HG03558 (cell line): ENCODE results near the gene CASZ1.

Source experiments
- ATAC-seq: cut with Tn5 transposase; IDR thresholded peaks from one replicate; pipeline ENCODE4 v1.9.1; 2021; ENCODE audit warnings: moderate number of reproducible peaks; ENCODE audit not compliant: unreplicated experiment; ENCODE audit errors: extremely low read depth

CASZ1 gene

DNA sequence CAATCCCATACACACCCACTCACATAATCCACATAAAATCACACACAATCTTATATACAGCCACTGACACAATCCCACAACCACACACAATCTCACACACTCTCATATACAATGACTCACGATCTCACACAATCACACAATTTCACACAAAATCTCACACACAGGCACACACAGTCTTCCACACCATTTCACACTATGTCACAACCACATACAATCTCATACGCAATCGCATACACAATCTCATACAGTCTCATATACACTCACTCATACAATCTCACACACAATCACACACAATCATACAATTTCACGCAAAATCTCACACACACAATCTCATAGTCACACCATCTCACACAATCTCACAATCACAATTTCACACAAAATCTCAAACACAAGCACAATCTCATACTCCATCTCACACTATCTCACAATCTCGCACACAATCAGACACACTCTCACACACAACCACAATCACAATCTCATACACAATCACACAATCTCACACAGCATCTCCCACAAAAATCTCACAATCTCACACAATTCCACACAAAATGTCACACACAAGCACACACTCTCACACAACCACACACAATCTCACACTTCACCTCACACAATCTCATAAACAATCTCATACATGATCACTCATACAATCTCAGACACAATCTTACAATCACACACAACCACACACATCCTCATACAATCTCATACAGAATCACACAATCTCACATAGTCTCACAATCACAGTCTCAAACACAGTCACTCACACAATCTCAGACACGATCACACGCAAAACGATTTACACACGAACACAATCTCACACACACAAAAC is 18.5 kb downstream of the CASZ1 start:
- no peak for ATAC-seq

DNA sequence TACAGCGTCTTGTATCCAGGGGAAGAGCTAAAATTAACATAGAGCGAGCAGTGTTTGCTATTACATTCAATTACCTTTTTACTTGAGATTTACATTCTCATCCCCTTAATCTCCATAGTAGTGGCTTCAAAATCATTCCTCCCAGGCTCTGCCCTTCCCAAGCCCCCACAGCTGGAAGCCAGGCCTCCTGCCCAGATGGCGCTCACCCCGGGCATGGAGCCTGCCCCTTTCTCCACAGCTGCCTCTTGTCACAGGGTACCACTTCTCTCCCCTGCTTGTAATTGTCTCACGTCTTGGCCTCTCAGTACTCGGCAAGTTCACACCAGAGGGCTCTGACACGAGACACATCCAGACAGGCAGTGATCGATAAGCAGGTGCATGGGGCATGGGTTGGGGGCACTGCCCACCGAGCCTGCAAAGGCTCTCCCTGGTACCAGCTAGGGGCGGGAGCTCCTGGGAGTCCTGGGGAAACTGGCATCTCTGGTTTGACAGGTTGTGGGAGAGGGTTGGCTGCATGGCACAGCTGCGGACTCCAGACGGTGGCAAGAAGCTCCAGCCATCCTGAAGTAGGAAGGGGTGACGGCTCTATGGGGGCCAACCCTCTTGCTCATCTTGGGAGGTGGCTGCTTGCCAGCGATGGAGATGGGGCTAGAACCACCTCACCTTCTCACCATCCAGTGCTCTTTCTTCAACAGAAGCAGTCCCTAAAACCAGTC is 20.1 kb downstream of the CASZ1 start:
- no peak for ATAC-seq

DNA sequence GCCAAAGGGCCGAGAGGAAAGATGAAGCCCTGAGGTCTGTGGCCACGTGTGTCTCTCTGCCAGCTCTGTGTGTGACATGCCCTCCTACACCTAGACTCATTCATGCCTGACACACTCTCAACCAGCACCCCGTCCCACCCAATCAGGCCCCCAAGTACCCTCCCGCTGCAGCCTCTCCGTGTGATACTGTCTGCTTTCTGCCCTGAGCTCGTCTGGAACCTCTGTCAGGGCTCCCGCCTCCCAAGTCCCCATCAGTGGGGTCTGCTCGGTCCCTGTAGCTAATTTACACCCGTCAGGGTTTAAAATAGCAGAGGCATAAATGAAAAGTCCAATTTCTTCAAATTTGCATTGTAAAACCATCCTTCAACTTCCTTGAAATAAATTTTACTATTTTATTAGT is 20.7 kb downstream of the CASZ1 start:
- ATAC-seq, result no peak

DNA sequence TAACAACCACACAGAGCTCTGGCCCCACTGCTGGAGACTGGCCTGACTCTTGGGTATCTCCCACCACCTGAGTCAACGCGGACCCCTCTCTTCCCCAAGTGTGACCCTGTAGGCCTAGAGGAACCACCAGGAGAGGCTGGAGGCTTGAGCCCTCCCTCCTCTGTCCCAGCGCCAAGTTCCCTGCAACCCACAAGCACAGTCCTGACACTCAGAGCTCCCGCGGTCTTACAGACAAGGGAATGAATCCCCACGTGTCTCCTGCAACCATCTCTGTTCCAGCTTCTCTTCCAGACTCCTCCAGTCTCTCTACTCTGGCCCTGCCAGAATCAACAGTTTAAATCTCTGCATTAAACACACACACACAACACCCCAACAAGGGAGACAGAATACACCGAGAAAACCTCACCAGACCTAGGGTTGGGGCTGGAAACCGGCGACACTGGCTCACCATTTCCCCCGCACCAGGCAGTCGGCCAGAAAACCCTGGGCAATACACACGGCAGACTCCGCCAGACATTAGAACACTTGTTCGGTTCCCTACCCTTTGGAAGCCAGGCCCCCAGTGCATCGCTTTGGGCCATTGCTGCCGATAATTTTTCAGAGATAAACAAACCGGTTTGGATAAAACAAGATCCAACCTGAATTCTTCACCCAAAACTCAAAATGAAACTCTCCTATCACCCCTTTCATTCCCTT is 21.7 kb downstream of the CASZ1 start:
- ATAC-seq, result no peak

DNA sequence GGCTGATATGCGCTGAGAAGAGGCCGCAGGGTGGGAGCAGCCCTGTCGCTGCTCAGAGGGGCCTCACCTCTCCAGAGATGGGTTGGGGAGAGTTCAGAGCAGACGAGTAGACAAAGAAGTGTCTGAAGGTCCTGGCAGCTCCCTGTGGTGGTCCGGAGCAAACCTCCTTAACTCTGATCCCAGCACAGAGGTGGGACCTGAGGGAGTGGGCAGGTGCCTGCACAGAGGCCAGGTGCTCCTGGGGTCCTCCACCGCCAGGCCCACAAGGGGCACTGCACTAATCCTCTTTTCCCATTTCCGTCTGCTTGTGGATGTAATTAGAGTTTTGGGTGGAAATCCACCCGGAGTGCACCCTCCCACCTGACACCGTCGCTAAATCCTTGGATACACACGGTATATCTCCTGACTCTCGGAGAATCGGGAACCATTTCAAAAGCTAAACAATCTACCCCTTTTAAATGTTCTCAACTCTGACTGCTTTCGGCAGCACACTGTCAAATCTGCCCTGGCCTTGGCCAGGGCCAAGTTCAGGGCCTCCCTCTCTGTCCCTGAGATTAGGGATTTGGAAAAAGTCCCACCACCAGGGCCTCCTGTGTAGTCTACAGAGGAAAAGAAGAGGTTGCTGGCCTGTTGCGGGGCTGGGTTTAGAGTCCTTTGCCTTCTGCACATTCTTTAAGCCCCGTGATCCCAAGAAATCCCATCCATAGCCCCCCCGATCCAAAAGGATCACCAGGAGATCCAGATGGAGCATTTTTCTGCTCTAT is 22.4 kb downstream of the CASZ1 start:
- ATAC-seq, result no peak

DNA sequence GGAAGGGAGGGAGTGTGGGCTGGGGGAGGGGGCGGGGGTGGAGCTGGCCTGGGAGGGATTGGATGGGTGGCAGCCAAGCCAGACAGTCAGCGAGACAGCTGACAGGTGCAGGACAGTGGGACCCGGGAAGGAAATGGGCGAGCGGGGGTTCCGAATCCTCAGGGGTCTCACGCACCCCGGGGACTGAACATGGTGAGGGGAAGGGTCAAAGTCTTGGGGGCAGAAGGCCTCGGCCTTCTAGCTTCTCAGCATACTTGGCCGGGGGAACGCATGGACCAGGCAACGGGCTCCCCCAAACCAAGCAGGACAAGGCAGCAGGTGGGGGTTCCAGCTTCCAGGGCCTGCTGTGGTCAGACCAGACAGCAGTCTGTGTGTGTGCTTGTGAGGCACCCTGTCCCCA is 23.1 kb downstream of the CASZ1 start:
- no peak for ATAC-seq

DNA sequence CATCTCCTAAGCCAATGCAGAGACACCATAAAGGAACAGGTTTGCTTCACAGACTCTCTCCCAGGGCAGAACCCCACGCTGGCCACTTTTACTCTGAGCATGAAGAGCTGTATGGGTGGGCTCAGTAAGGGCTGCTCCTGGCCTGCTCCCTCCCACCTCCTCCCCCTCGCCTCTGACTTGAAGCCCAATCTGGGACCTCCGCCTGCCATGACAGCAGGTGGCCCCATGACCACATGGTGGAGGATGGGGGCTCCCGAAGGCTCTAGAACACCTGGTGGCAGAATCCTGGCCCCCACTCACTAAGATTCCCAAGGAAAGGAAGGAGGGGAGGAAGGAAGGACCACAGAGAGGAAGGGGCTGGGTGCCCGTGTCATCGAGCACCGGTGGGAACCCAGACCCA is 23.7 kb downstream of the CASZ1 start:
- ATAC-seq, result no peak

DNA sequence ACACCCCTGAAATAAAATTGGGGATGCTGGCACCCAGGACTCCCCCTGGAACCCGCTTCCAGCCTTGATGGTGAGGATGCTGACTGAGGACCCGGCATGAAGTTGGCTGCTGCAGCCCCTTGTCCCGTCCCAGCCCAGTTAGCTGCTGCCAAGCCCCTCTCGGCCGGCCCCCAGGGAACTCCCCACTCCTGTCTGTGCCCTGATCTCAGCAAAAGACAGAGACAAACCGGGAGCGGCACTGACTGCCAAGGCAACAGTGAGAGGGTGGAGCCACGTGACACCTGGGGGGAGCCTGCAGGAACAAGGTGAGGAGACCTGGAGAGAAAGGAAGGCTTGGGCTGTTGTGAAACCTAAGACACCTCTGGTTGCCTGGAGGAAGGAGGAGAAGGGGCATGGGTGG is 24.7 kb downstream of the CASZ1 start:
- ATAC-seq, result no peak

DNA sequence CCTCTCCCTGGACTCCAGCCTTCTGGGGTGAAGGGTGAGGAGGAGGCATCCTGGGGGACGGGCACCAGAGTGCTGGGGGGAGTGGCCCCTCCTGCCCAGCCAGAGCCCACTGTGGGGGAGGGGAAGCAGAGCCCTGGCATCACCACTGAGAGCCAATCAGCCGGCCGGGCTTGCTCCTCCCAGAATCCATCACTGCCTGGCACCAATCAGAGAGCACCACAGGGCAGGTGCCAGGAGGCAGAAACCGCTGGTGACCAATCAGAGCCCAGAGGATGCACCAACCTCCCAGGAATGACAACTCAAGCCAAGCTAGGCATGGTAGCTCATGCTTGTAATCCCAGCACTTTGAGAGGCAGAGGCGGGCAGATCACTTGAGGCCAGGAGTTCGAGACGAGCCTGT is 27.9 kb downstream of the CASZ1 start:
- ATAC-seq, result no peak

DNA sequence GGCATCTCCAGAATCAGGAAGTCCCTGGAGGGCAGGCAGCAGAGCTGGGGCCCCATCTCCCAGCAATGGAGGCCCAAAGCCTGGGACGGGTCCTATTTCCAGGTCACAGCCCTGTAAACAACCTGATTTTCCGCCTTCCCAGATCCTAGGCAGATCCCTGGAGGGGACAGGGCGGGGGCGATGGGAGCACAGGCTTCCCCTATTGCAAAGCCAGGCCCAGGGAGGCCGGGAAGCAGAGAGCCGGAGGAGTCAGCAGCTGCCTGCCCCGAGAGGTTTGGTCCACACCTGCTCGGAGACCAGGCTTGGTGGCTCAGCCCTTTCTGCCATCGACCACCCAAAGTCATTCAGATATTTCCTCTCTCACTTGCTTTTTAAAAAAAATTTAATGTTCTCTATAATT is 29.2 kb downstream of the CASZ1 start:
- no peak for ATAC-seq

DNA sequence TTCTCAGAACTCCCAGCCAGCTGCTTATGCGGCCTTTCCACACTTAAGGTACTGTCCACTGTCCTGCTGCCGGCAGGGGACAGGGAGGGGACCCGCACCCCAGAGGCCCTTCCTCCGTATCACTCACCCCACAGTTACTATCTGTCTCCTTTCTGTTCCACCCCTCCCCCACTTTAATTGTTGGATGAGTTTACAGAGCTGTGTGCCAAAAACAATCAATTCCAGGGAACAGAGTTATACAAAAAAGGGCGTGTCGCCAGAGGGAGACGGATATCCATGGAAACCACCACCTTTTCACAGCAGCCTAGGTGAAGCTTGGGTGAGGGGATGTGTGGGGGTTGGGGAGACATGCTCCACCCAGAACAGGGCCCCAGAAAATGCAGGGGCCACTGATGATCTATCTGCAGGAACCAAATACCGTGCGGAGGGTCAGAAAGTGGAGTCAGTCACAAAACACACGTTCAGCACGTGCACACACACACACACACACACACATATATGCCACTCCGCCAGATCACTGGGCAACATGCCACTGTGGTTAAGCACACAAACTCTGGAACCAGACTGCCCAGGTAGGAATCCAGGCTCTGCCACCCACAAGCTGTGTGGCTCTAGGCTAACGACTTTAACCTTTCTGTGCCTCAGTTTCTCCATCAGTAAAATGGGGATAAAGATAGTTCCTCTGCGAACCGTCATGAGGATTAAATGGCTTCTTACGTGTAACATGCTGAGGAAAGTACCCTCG is 30.5 kb downstream of the CASZ1 start:
- no peak for ATAC-seq

DNA sequence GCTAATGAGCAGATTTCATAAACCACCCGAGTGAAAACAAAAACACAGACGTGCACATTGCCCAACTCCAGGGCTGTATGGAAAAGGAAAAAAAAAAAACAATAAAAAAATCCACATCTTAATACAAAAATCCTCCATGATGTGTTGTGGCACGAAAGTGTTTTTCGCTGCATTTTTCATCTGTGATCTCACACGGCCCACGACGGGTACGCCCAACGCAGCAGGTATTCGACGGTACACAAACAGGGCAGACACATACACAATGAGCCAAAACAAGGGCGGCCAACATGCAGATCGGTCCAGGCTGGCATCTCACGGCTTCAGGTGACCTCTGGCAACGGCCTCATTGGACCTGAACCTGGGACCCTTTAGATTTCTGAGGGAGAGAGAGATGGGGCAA is 31.1 kb downstream of the CASZ1 start:
- no peak for ATAC-seq

DNA sequence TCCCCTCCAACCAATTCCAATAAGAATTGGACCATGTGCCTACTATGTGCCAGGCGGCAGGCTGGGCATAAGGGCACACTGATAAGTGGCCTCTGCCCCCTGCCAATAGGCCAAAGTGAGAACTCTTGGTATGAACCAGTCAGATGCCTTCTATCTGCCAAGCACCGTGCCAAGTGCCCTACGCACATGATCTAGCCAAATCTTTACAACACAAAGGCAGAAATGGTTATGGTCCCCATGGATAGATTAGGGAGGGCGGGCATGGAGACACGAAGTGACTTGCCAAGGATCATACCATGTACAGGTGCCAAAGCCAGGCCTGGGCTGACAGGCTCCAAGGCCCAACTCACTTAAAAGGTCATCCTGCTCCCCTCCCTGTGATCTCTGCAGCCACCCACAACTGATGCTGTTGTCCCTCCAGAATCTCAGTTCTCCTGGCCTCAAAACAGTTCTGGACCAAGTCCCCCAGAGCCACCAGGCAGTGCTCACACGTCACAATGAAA is 32.1 kb downstream of the CASZ1 start:
- no peak for ATAC-seq

DNA sequence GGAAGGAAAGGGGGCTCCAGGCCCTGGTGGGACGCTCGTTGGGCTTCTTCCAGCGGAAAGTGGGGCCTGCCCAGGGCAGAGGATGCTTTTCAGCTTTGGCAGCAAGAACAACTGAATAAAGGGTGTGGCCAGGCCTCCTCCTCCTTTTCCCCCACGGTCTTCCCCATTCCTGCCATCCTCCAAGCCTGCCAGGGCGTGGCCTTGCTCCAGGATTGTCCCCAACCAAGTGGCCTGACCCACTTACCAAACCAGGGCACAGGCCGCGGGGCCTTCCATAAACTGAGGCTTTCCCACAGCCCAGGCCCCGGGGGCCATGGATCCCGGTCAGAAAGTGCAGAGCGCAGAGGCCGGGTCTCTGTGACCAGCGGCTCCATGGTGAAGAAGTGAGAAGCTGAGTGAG is 33.6 kb downstream of the CASZ1 start:
- ATAC-seq, result no peak

DNA sequence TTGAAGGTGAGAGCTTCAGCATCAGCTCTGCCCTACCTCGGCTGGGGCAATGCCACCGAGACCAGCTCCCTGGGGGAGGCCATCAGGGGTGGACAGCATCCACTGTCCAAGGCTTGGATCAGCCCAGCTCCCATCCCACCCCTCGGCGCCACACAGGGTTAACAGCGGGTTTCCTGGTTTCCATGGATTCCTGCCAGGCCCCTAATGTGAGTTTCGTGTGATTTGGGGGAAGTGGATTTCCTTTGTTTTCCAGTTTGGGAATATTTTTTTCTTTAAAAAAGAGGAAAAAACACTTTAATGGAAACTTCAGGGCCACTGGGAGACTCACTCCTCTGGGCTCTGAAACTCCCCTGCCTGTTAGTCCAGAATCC is 34.3 kb downstream of the CASZ1 start:
- ATAC-seq, result no peak

DNA sequence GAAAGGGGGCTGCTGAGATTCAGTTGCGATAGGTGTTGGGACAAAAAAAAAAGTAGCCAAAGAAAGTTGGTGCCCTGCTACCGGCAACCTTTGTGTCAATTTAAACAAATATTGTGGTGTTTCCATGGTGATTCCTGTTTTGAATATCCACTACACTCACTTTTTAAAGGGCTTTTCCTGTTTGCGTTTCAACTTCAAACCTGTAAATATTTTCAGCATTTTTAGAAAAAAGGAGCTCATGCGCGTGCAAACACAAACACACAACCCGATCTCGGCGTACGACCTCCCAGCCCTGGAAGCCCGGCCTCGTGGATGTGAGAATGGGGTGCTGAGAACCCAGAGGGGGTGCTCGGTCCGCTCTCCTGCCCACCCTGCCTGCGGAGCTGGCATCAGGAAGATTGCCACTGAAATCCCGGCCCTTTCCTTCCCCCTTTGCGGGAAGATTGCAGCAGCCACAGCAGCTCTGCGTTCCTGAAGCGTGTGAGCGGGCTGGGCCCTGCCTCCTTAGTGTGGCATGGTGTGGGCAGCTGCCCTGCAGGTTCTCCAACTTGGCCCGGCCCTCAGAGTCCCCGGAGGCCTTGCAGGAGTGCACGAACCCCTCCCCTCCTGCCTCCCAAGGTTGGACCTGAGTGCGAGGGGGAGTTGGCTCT is 34.8 kb downstream of the CASZ1 start:
- no peak for ATAC-seq

DNA sequence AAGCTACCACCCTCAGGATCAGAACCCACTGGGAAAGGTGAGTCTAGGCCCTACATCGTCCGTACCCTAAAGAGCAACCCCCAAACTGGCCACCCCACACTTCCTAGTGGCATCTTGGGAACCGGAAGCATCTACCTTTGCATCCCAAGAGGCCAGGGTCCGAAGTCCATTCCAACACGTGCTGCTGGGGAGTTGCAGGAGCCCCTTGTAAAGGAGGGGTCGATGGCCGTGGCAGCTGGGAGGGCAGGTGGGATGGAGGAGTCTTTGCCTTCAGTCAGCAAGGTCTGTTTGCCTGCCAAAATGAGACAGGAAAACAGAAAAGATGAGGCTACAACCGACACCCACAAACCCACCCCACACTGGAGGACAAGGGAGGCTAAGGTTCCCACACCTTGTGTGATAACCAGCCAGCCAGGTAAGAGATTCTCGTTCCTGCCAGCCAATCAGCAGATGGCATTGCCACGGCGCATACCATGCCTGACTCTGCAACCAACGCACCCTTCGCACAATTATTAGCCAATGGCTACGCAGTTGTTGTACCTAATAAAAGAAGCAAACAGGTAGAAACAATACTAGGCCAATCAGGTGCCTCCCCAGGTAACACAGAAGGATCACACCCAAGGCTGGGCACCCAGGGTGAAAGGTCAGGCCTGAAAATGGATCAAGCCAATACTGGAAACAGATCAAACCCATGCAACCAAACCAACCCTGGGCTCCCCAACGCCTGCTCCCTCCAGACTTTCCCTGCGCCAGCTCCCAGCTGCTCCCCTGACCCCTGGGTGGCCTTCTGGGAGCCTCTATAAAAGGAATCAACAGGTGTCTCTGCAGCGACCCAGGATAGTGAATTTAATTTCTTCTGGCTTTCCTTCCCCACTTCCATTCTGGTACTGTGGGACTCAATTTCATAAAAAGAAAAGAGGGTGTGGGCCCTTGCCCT is 35.6 kb downstream of the CASZ1 start:
- ATAC-seq, result no peak
